ENCODE results near the gene PNCK. TPM values are rescaled to one million over a fixed set of nuclear protein-coding genes. Genes with fewer than 3 reads are reported as not detected.

Gene PNCK
- total RNA-seq, 2 donors from 2014 or later, result 8.5 to 50.6 TPM

GRCh38 chrX:153637121-153638040 lies 36.2 kb downstream of the PNCK start:
- Histone ChIP-seq H3K27ac (no peak overlapping the region), H3K4me1 (replicated peaks) (no peaks in the 10 kb centered on the region), H3K36me3 (no peaks in the 10 kb centered on the region), H3K27me3 (replicated peaks; ENCODE audit: insufficient read depth) (no peaks in the 10 kb centered on the region), H3K4me3 (no peak overlapping the region), H3K9me3 (no peaks in the 10 kb centered on the region)
- no peak for TF ChIP-seq POLR2A (IDR thresholded peaks at IDR 0.05)
- no peak for TF ChIP-seq POLR2AphosphoS5 (IDR thresholded peaks at IDR 0.05)
- TF ChIP-seq CTCF (IDR thresholded peaks at IDR 0.05), result no peak
- intact Hi-C loops (cut with DNase I), result no loop called here
- no peak for DNase-seq (ENCODE audit: low spot score)
- 91% methylated on average over 21 of the region's 27 CpGs for WGBS

GRCh38 chrX:153636716-153637115 lies 36.9 kb downstream of the PNCK start:
- Histone ChIP-seq H3K4me1 (replicated peaks) (no peaks in the 10 kb centered on the region), H3K36me3 (no peaks in the 10 kb centered on the region), H3K4me3 (no peak overlapping the region), H3K27me3 (replicated peaks; ENCODE audit: insufficient read depth) (no peaks in the 10 kb centered on the region), H3K9me3 (no peaks in the 10 kb centered on the region), H3K27ac (no peak overlapping the region)
- TF ChIP-seq CTCF (IDR thresholded peaks at IDR 0.05), result no peak
- no peak for TF ChIP-seq POLR2AphosphoS5 (IDR thresholded peaks at IDR 0.05)
- TF ChIP-seq POLR2A (IDR thresholded peaks at IDR 0.05), result no peak
- WGBS, result 67% methylated on average over 2 of the region's 5 CpGs
- no peak for DNase-seq (ENCODE audit: low spot score)
- intact Hi-C loops (cut with DNase I), result no loop called here

- Histone ChIP-seq H3K4me1 (replicated peaks) (no peaks in the 10 kb centered on the region), H3K36me3 (no peaks in the 10 kb centered on the region), H3K27ac (no peak overlapping the region), H3K27me3 (replicated peaks; ENCODE audit: insufficient read depth) (no peaks in the 10 kb centered on the region), H3K9me3 (no peaks in the 10 kb centered on the region), H3K4me3 (no peak overlapping the region)
- WGBS, result 92% methylated on average over 12 of the region's 21 CpGs
- DNase-seq (ENCODE audit: low spot score), result no peak
- TF ChIP-seq POLR2AphosphoS5 (IDR thresholded peaks at IDR 0.05) (no peak), POLR2A (IDR thresholded peaks at IDR 0.05) (no peak), CTCF (IDR thresholded peaks at IDR 0.05) (no peak)
- intact Hi-C loops (cut with DNase I), result no loop called here
Observed at GRCh38 chrX:153635788-153636668, 37.6 kb downstream of the PNCK start.

- Histone ChIP-seq H3K36me3 (no peaks in the 10 kb centered on the region), H3K4me3 (no peak overlapping the region), H3K27ac (no peak overlapping the region), H3K27me3 (replicated peaks; ENCODE audit: insufficient read depth) (no peaks in the 10 kb centered on the region), H3K9me3 (no peaks in the 10 kb centered on the region), H3K4me1 (replicated peaks) (no peaks in the 10 kb centered on the region)
- intact Hi-C loops (cut with DNase I), result no loop called here
- no peak for DNase-seq (ENCODE audit: low spot score)
- TF ChIP-seq POLR2A (IDR thresholded peaks at IDR 0.05), result no peak
- TF ChIP-seq CTCF (IDR thresholded peaks at IDR 0.05), result no peak
- no peak for TF ChIP-seq POLR2AphosphoS5 (IDR thresholded peaks at IDR 0.05)
- 63% methylated on average over 6 of the region's 6 CpGs for WGBS
Observed at GRCh38 chrX:153635388-153635787, 38.2 kb downstream of the PNCK start.

Data from prostate gland (tissue), 2 donors.